ENCODE data around the gene IGIP.
A peak's percentile ranks its signal among the peaks of the same experiment; 100 is the strongest.
"Not testable (repeated sequence)": the region's sequence is repeated elsewhere in the genome, so short reads cannot be mapped to it uniquely, and the experiment has no call there.

Gene IGIP

DNA sequence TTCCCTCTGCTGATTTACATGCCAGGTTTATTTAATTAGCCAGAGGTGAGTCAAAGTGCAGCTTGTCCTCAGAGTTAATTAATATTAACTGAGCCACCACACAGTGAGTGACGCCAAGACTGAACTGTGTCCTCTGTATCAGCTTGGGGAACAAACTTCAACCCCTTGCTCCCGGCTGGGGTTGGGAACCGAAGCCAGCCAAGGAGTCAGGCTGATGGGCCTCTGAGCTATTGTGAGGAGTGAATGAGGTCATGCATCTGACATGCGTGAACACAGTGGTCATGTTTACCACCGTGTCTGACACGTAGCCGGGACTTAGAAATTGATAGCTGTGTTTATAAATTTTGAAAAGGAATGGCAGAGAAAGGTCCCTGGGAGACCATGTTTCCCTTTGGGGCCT lies 17.1 kb downstream of the IGIP start:
- DNase-seq: no peak

DNA sequence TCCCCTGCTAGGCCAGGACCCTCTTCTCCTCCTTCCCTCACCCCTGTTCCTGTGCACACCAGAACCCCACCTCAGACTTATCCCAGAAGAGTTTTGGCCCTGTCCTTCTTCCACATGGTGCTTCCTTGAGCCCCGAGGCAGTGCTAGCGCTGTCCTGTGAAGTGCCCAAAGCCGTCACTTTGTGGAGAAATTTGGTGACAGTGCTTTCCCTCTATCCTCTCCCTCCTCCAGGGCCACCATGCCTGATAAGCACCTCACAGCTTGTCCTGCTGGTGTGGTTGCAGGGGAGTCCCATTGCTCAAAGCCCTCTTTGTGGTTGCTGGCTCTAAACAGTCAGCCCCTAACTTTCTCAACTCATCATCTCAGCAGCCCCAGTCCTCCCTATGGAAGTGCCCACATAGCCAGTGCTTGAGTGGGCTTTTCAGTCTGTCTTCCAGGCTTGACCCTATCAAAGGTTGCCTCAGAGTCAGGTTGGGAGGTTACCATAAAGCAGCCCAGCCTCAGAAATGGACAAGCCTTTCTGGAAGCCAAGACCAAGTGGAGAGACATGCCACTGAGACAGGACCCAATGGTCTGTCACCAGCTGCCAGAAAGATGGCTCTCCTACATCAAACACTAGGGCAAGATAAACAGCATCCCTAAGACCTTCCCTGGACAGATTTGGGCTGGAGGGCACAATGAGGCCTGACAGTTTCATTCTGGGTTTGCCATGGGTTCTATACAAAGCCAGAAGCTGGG lies 18.0 kb downstream of the IGIP start:
- no peak for DNase-seq

DNA sequence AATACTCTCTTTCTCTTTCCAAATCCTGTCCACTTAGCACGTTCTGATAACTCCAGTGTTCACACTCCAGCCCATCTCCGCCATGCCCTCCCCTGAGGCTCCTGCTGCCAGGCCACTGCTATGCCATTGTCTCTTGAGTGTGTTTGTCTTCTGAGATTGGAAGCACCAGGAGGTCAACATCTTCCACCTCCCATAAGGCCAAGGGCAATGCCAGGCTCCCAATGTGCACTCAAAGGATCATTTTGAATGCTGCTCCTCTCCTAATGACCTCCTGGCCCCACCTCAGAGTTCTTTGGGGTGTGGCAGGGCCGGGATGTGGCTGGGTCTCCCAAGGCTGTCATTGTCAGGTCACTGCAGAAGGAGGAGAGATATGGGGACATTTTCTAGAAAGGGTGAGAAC lies 19.5 kb downstream of the IGIP start:
- DNase-seq: no peak

DNA sequence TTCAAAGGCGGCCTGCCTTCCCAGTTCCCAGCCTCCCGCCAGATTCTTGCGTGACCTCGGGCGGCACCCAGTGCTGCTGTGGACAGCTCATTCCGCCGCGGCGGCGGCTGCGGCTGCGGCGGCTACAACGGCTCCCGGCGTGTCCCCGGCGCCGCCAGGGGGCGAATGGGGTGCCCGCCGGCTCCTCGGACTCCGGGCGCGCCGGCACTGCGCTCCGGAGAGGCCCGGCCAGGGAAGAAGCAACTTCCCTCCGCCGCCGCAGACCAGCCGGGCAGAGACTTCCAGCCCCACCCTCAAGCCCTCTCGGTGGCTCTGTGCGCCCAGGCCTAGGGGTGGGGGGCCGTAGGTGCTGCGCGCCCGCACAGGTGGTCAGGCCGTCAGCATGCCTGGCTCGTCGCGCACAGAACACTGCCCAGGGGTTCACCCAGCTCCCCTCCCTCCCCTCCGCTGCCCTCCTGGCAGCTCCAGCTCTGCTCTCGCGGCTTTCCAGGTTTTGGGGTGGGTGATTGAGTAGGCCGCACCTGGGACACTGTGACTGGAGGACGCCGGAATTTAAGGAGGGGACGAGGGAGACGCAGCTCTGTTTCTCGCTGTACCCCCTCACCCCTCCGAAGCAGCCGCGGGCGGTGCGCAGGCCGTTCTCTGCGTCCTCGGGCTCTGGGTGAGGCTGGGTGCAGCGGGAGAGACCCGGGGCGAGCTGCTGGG lies 20.2 kb downstream of the IGIP start:
- DNase-seq: peak; percentile 23

DNA sequence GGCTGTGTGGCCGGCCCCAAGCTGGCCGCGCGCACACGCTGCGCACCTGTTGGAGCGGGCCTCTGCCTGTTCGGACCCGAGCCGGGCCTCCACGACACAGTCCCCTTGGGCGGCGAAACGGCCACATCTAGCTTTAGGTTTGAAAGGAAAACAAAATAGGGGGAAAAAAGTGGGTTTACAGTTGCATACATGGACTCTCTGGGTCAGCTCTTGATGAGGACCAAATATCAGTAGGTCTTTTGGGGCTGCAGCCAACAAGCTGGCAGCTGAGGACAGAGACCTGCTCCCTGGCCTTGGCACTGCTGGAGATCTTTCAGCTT lies 20.7 kb downstream of the IGIP start:
- DNase-seq: no peak

DNA sequence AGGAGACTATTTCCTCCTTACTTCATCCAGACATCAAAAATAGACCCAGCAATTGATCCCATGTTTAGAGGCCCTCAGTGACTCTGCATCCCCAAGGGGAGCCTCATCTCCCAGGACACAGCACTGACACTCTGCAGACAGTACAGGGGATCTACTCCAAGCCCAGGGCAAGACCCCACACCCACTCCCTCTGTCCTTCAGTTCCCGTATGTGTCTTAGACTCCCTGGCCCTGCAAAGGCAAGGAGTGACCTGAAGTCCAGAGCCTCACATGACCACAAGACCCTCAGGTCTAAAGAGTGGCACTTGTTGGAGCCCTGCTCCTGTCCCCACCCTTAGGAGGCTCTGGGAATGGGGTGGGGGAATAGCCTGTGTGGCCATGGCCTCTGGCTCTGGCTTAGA lies 21.7 kb downstream of the IGIP start:
- DNase-seq: no peak

DNA sequence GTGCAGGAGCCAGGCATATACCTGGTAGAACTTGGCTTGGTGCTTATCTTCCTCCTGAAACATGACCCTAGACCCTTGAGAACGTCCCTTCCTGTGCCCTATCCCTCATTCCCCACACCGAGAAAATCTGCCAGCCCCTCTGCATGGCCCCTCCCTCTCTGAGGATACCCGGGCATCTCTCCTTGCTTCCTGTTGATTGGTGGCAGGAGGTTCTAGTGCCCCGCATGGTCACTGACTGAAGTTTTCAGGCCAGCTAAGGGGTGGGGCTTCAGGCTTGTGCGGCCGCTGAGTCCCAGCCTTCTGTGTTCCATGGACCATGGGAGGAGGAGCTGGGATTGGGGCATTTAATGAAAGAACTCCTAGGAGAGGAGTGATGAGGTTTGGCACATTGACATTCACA lies 22.8 kb downstream of the IGIP start:
- DNase-seq: no peak

DNA sequence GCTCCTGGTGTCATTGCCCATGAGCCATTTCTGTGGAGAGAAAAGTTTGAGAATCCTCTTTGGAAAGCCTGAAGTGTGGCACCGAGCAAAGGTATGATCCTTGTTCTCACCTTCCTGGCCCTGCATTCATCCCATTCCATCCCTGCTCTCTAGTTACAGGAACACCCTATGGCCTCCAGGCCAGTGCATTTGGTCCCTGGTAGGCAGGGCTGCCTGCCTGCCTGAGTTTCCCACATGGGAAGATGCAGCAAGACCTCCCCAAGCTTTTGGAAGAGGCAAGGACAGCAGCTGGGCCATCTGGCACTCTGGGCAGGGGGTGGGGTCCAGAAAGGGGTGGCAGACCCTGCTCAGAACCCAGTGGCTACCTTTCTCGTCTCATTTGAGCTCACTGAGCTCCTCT lies 24.5 kb downstream of the IGIP start:
- DNase-seq: no peak

DNA sequence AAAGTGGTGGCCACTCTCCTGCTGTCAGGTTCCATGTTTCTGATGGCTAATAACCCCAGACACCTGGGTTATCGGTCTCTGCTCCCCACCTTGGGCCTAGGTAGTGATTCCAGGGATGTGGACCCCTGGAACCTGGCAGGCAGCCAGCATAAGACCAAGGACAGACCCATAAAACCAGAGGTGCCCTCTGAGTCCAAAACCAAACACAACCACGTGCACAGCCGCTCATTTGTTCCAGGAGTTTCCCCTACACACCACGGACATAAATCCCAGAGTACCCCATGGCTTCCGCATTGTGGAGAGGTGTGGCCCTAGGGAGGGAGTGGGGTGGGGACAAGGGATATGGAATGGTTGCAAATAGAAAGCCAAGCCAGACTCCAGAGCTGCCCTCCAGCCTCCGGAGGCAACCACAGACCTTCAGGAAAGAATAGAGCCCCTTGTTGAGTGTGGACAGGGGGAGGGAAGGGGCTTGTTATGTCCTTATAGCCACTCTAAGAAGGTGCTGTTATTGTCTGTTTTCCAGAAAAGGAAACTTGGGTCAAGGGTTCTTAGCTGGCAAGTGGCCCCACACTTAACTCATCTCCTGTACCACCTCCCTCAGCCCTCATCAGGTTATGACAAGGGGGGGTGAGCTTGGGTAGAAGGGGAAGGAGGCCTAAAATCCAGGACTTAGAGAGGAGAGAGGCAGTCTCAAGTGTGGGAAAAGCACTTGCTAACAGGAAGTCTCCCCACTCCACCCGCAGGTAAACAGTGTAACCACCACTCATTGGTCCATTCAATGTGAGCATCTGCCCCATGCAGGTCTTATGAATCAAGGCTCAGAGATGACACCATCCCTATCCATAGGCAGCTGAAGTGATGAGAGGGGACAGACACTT lies 25.6 kb downstream of the IGIP start:
- no peak for DNase-seq

DNA sequence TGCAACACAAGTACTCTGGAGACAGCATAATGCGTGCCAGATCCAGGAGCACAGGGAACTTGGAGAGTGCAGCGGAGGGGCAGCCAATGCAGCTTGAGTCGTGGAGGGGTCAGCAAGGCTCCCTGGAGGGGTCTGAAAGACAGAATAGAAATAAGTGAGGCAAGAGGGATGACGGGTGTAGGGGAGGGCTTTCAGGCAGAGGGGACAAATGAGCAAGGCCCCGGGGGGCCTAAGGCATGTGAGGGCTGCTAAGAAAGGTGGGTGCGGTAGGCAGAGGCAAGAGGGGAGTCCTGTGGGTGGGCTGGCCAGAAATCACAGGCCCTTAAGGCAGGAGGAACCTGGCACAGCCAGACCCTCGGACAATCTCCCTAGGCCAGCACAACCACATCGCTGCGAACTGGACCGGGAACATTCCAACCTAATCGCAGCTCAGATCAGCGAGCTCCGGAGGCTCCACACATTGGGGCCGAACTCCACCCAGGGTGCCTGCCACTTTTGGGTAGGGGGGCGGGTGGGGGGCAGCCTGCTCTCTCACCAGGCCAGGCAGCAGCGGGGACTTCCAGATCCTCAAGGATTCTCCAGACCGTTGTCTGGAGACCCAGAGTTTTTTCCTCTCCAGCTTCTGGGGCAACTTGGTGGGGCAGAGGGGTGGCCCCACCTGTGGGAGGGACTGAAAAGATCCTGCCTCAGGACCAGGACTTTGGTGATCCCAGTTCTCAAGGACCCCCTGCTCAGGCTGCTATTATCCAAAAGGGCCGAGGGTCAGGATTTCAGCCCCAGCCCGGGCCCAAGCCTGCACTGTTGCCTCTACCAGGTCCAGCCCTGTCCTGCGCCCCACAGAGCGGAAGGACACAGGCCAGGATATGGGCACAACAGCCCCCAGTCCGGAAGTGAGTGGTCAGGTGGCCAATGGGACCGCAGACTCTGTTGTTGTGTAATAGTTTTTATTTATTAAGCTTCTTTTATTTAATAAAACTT lies 26.6 kb downstream of the IGIP start:
- DNase-seq: no peak

DNA sequence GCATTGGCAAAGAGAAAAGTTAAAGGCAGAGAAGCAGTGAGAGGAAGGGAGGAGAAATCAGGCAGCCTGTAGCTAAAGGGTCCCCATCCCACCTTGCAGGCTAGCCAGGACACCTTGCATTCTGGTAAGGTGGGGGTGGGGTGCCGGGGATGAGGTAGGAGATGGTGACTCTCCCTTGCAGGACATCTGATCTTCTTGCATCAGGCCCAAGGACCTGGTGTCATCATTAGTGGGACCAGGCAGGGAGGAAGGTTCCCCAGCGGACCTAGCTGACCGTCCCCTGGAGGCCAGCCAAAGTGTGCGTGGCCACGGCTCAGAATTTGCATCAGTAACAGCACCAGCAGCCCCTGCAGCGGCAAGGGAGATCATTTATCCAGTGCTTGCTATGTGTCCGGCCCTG lies 27.5 kb downstream of the IGIP start:
- no peak for DNase-seq

DNA sequence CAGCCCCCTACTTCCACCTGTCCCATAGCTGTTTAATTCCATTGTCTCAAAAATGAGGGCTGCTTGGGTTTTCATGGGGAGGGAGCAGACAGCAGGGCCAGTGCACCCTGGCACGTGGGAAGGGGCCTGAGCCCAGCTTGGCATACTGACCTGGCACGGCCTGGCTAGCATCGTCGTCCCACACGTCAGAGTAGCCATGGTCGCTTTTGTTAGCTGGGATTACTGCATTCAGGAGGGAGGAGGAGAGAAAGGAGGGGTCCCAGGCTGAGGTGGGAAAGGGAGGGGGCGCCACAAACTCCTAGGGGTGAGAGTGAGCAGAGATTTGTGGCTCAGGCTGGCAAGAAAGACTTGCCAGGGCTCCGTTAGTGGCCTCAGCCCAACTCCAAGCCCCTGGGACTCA lies 28.2 kb downstream of the IGIP start:
- no peak for DNase-seq

DNA sequence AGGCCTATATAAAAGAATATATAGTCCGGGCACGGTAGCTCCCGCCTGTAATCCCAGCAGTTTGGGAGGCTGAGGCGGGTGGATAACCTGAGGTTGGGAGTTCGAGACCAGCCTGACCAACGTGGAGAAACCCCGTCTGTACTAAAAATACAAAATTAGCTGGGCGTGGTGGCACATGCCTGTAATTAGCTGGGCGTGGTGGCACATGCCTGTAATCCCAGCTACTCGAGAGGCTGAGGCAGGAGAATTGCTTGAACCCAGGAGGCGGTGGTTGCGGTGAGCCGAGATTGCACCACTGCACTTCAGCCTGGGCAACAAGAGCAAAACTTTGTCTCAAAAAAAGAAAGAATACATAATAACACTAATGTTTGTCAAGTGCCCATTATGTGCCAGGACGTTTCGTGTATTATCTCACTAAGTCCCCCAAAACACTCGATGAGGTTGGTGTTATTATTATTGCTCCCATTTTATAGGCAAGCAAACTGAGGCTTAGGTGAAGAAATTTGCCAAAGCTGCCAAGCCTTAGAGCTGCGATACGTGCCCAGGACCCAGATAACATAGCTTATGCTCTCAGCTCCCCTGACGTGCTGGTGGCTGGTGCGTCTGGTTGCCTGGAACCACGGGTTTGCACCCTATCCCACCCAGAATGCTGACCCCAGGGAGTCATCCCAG lies 29.1 kb downstream of the IGIP start:
- DNase-seq: not testable (repeated sequence)

DNA sequence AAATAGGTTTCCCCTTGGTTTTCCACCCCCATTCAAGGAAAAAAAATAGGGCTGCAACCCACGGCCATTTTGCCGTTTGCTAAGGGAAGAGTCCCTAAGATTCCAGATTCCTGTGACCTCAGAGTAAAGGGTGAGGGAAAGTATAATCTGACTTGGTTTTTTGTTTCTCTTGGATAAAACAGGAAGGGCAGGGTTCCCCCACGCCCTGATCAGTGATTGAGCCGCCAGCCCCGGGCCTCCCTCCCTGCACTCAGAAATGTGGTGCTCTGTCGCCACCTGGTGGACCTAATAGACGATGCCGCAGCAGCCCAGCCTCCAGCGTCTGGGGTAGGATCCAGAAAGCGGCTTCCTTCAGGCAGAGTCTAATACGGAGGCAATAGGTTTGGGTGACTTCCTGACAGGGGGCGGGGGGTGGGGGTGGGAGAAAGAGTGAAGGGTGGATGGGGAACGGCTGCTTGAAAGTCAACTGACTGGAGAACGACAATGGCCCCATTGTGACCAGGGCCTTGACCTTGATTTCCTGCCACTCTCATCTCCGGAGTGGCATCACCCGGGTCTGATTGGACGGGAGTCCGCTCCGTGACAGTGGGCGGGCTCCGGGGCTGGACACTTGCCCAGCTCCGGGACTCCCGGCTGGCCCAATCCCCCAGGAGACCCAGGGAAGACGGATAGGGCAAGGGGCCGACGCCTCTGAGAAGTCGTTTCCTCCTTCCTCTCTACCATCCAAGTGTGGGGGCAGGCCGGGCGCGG lies 31.5 kb downstream of the IGIP start:
- DNase-seq: peak; percentile 83

DNA sequence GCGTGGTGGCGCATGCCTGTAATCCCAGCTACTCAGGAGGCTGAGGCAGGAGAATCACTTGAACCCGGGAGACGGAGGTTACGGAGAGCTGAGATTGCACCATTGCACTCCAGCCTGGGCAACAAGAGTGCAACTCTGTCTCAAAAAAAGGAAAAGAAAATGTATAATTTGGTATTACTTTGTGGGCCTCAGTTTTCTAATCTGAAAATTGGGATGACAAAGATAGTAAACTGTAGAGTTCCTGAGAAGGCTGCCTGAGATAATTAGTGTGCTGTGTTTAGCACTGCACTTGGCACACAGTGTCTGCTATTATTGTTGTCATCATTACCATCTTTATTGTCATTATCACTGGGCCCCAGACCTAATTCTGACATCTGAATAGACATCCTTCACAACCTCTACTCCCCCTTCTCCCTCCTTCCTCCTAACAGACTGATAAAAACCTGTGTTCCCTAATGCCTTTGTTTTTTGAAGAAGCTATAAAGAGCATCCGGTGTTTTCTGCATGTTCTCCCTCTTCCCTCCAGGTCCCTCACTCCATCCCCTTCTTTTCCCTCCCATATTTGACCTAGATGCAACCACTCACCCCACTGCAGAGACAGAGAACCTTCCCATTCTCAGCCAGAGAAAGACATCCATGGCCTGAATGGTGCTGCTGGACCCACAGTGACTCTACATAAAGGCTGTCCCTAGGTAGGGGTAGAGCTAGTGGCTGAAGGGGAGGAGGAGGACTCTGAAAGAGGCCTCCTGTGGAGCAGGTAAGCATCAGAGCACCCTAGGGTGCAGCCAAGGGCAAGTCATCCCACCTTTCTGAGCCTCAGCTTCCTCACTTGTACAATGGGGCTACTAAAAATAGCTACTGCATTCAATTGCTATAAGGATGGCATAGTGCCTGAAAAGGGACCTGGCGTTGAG lies 33.5 kb downstream of the IGIP start:
- no peak for DNase-seq

DNA sequence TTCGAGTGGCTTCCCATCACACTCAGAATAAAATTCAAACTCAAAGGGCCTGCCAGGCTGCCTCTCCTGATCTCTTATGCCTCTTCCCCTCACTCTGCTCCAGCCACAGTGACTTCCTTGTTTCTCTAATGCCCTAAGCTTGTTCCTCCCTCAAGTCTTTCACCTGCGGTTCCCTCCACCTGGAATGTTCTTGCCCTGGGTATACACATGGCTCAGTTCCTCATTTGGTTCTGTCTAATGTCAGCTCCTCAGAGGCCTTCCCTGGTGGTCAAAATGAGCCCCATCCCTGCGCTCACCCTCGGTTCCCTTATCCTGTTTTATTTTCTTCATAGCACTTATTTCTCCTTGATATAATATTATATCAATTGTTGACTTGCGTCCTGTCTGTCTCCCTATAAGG lies 36.5 kb downstream of the IGIP start:
- no peak for DNase-seq

DNA sequence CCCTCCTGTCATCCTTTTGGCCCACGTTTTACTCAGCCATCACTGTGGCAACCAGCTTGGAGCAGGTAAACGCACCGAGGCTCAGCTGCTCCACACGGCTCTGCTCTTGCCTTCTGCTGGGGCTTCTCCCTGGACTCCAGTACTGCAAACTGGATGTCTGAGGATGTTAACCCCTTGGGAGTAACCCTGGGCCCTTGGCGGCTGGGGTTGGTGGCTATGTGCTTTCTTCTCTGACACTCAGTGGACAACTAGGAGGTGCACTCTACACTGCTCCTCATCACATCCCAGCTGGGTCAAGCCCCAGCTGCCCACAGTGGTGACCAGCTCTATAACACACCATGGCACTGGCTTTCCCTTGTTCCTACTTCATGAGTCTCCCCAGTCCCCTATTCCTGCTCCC lies 37.0 kb downstream of the IGIP start:
- DNase-seq: no peak

DNA sequence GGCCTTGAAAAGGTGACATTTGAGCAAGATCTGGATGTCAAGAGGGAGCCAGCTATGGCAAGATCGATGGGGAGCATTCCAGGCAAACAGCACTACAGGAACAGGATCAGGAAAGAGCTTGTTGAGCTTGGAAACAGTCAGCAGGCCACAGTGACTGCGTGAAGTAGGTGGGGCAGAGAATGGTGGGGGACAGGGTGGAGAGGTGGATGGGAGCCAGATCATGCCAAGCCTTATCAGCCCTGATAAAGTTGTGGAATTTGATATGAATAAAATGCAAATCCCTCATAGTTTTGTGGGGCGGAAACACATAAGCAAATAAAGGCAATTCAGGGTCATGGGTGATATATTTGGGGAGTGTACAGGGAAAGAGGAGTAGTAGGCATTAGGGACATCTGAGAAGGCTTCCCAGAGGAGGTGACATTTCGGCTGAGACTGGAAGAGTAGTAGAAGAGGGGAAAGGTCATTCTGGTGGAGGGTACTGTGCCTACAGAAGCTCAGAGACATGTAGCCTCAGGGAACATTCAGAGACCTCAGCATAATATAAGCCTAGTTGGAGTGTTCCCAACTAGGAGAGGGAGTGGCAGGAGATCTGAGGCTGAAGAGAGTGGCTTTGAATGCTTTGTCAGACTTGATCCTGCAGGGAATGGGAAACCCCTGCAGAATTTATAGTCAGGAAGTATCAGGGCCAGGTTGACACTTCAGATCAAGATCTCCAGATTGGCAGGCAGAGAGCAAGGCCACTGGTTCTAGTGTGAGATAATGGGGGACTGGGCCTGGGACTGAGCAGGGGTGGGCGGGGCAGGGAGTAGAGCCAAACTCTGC lies 39.6 kb downstream of the IGIP start:
- no peak for DNase-seq

DNA sequence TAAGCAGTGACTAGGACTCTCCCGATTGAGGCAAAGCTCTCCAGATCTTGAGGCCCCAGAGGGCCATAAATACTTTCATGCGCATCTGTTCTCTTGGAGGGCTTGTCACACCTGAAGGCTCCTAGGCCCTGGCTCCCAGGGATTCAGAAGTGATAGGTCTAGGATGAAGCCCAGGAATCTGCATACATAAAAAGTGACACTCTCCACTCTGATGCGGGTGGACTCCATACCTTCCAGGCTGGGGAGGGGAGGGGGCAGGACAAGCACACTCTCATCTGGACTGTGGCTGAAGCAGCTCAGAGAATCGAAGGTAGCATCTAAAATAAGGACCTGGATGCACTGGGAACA lies 40.2 kb downstream of the IGIP start:
- no peak for DNase-seq
